DMS153 treated with DMSO at 0.1 percent for 48 hours (cell line): ENCODE measurements around the gene PTGDR2.
"Not testable (repeated sequence)": the region's sequence is repeated elsewhere in the genome, so short reads cannot be mapped to it uniquely, and the experiment has no call there.

Source experiments
- DNase-seq: peaks from one replicate; lab custom pipeline; 2025; ENCODE audit not compliant: unreplicated experiment; lab: John Stamatoyannopoulos, UW

Gene PTGDR2

DNA sequence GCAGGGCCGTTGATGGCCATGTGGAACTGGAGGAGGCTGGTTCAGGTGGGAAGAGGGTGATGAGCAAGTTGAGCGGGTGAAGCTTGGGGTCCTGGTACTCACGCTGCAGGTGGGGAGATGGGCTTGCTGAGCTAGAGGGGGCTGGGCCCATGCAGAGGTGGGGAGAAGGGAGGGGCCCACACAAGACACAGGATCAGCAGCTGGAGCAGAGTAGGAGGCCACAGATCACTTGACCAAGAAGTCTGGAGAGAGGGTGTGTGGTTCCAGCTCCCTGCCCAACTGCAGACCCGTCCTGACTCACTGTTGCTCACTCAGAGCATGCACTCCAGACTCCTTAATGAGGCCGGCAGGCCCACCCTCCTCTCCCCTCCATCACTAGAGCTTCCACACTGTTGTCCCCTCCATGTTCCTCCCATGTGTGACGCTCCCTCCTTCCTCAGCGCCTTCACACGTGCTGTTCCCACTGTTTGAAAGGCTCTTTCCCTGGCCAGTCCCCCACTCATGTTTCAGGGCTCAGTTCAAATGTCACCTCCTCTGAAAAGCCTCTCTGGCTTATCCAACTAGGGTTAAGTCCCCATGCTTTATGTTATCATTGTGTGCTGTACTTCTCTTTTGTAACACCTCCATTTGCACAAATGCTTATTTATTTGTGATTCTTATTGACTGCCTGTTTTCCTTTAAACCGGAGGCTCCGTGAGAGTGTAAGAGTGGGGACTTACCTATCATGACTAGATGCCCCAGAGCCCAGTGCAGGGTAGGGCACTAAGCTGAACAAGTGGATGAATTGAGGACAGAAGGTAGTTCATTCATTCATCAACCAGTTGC, 11.5 kb downstream of the PTGDR2 start:
- DNase-seq: no peak

DNA sequence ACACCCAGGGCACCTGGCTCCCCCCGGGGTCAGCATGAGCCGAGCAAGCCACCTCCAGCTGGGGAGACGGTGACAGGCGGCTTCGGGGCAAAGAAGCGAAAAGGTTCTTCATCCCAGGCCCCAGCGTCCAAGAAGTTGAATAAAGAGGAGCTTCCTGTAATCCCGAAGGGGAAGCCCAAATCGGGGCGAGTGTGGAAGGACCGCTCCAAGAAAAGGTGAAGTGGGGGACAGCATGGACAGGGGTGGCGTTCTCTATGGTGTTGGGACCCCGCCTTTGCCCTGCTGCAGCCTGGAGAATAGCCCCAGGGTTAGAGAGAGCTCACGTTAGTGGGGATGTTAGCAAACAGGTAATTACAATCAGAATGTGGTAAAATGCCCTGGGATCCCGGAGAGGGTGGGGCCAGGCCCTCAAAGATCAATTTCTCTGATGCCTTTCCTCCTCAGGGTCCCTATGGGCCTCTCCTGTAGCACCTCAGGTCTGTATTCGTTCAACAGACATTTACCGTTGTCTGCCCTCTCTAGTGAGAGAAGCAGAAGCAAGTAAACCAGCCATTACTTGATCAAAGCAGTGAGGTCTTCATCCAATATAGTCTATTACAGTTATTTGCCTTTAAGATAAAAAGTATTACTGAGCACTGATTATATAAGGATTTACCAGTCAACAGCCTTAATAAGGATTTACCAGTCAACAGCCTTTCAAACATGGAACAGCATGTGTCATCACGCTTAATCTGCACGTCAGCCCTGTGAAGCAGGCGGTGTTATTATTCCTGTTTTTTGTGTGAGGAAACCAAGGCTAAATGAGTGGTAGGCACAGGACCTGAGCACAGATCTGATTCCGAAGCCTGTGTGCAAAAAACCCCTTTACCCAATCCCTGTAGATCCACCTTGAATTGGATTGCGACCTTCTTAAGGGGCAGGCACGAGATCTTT, 12.8 kb downstream of the PTGDR2 start:
- DNase-seq: no peak

DNA sequence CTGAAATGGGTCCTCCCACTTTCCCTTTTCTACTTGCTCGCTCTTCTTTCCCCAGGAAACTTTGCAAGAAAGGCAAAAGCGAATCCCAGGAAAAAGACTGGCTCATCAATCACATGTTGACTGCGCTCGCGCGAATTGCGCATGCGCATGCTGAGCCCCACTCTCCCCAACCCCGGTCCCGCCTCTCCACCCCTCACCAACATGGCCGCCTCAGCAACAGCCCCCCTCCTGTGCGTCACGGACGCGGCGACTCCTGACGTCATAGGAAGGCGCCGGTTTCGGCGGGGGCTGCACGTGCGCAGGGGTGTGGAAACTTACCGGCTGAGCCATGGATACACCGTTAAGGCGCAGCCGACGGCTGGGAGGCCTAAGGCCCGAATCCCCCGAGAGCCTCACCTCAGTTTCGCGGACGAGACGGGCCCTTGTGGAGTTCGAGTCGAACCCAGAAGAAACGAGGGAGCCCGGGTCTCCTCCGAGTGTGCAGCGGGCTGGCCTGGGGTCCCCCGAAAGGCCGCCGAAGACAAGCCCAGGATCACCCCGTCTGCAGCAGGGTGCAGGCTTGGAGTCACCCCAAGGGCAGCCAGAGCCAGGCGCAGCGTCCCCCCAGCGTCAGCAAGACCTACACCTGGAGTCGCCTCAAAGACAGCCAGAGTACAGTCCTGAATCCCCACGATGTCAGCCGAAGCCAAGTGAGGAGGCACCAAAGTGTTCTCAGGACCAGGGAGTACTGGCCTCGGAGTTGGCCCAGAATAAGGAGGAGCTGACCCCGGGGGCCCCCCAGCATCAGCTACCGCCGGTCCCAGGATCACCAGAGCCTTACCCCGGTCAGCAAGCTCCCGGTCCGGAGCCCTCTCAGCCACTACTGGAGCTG, 13.7 kb downstream of the PTGDR2 start, which contains the start of gene CCDC86:
TSS of gene CCDC86 (plus strand) at position 317 of the 871 bp plus-strand sequence. CDS start at position 329, 12 bp downstream.
- DNase-seq: peak; percentile 79

DNA sequence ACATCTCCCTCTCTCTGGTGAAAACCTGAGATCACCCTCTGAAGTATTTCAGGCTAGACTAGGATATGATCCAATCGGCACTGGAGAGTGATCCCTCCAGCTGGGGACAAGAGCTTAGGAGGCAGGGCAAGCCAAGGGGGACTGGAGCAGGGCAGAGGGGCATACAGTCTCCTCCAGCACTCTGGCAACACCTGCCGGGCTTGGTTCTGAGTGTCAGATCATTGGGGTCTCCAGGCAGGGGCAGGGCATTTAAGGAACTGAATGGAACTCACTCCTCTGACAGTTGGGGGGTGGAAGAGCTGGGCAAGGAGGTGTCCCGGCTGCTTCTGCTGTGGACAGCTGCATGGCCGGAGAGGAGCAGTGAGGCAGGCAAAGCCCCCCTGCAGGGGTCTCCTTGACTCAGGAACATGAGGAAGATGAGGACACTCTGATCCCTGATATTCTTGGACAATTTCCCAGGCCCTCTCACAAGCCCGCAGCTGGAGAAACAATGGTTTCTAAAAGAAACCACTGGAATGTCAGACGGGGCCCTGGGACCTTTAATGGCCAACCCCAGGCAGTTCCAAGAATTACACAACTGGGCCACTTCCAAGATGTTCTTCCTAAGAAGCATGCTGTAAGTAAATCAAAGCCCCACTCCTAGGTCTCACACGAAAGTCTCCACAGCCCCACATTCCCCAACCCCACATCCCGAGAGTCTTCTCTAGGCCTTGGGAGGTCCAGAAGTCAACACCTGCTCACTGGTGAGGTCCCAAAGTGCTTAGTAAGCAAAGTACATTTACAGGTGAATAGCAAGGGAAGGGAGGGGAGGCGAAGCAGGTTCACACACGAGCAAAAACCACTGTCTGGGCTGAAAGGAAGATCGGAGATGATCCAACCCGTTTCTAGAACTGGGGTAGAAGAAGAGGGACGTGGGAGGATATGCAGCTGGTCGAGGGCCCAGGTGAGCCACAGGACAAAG, 15.0 kb downstream of the PTGDR2 start:
- no peak for DNase-seq

DNA sequence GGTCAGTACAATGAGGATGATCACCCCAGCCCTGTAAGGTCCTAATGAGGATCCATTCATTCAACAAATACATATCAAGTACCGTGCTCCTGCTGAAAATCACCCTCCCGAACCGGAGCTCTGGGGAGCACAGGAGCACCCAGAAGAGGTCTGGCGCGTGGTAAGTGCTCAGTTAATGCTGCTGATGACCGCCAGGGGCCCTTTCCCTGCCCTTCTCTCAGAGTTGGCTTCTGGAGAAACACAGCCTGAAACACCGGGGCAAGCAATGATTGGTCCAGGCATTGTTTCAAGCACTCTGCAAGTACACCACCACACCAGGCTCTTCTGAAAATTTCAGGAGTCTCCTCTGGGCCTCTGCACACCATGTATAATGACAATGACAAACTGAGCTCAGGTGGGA, 17.6 kb downstream of the PTGDR2 start:
- DNase-seq: no peak

DNA sequence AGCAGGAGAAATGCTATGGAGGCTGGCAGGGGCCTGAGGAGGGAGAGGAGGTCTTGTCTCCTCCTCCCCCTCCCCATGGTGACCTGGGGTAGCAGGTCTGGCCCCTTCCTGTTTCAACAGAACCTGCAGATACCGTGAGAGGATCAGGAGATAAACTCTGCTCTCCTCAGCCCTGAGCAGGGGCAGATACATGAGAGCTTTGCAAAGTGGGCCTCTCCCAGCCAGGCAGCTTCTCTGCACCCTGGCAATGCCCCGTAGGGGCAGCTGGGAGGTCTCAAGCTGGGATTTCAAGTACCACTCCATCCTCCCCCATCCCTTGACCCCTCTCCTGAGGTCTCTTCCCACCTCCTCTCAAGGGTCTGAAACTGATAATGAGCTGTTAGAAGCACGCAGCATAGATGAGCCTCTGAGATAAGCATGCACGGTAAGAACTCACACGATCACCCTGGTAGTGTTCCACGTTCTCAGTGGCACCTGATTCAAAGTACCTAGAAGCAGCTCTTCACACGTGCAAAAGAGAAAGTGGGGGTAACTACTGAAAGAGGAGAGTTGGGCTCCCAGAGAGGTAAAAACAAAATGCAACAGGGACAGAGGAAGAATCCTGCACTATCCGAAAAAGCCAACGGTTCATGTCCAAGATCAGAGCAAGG, 18.8 kb downstream of the PTGDR2 start:
- DNase-seq: no peak

DNA sequence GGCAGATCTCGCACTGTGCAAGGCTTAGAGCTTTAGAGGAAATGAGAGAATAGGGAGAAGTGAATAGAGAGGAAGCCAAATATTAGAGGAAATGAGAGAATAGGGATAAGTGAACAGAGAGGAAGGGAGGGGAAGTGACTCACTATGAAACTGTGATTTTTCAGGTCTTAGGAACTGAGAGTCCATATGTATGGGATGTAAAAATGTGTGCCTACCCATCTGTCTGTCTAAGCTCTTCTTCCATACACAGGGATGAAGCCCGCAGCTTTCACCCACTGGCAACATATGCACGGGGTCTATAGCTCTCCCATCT, 20.3 kb downstream of the PTGDR2 start:
- DNase-seq: no peak

DNA sequence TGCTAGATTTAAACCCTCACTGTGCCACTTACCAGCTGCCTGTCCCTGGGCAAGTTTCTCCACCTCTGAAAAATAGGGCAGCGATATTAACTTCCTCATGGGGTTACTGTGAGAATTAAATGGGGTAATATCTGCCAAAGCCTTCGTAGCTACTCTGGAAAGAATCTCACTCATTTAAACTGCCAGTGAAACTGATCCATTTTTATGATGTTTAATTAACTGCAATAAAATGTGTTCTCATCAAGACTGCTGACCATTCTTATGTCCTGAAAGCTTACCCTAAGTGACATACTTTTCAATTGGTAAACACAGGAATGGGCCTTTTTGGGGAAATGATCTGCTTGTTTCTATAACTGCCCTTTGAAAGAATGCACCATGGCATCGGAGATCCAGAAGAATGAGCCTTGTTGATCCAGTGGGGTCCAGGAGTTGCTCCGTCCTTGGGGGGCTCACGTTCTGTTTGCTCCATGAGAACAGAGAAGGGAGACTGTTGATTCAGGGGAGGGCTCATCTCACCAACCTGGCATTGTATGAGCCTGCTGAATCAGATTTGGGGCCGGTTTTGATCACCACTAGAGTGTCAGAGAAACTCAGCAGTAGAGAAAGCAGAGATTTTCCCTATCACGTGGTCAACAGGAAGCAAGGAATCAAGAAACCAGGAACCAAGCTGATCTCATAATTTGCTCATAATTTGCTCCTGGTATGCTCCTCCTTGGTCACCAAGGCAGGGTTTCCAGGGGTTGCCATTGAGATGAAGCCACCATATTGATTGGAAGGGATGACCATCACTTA, 20.8 kb downstream of the PTGDR2 start:
- no peak for DNase-seq

DNA sequence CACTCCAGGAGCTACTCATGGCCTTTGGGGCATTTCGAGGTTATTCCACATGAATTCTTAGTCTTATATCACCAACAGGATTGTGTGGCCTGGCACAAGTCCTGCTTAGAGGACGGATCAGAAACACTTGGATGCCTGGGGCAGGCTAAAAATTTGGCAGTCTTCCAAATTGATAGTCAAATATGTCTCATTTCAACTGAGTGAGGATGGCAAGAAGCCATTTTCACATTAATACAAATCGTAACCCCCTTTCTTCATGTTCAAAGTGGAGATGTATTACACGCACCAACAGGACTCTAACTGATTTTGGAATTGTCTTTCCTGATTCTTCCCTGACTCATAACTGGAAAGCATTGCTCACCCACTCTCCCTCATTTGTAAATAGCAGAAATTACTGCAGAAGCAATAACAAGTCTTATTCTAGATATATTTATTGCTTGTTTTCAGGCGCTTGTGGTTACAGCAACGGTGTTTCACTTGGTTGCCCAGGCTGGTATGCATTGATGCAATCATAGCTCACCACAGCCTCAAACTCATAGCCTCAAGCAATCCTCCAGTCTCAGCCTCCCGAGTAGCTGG, 24.2 kb downstream of the PTGDR2 start:
- DNase-seq: no peak

DNA sequence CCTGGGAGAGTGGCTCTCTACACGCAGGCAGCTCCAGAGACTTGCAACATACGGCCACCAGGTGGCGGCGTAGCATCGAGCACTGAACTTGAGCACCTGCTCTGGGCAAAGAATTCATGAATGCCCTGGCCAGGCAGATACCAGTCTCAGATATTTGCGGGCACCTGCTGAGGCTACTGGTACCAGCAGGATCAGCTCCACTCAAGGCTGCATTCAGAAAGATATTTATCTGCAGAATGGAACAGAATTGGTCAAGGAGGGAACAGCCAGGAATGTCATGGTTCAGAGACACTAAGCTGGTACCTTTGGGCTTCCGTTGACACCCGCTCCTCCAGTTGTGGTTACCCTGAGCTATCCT, 24.6 kb downstream of the PTGDR2 start:
- DNase-seq: peak; percentile 87

DNA sequence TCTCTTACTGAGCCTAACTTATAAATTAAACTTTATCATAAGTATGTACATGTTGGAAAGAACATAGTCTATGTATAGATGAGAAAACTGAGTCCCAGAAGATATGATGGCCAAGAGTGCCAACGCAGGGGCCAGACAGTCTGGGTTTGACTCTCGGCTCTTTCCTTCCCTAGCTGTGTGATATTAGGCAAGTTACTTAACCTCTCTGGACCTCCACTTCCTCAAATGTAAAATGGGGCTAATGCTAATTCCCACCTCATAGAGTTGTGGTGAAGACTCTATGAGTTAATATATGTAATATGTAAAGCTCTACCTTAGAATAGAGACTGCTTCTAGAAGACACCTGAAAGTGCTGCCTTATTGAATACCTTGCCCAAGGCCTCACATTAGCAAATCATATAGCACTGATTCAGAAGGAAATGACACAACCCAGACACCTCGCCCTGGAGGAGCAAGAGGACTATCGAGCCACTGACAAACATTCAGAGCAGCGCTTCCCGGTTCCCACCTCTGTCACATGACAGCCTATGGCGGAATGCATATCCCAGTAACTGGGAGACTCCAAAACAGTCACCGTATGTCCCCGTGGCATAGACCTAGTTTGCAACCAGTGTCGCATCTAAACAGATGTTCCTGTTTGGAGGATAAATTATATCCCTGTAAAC, 25.1 kb downstream of the PTGDR2 start:
- no peak for DNase-seq

DNA sequence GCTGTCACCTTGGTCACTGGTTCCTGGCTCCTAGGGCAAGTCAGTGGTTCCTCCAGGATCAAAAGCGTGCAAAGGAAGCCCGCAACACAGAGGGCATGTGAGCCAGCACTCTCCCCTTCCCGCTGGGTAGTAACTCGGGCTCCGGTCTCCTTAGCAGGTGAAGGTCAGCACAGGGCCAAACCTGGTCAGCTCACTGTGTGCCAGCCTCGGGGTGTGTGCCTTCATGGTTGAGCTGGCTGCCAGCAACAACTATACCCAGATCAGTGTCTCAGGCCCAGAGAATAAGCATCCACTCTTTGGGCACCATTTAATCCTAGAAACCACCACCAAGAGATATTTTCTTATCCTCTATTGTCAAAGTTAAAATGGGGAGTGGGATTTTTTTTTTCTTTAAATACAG, 30.0 kb downstream of the PTGDR2 start:
- DNase-seq: no peak

DNA sequence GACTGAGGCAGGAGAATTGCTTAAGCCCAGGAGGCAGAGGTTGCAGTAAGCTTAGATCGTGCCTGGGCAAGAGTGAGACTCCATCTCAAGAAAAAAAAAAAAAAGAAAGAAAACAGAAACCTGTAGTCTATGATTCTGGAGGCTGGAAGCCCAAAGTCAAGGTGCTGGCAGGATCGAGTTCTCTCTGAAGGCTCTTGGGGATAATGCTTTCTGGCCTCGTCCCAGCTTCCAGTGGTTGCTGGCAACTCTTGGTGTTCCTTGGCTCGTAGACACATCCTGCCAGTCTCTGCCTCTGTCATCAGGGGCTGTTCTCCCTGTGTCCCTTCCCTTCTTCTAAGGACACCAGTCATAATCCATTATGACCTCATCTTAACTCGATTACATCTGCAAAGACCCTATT, 30.6 kb downstream of the PTGDR2 start:
- no peak for DNase-seq

DNA sequence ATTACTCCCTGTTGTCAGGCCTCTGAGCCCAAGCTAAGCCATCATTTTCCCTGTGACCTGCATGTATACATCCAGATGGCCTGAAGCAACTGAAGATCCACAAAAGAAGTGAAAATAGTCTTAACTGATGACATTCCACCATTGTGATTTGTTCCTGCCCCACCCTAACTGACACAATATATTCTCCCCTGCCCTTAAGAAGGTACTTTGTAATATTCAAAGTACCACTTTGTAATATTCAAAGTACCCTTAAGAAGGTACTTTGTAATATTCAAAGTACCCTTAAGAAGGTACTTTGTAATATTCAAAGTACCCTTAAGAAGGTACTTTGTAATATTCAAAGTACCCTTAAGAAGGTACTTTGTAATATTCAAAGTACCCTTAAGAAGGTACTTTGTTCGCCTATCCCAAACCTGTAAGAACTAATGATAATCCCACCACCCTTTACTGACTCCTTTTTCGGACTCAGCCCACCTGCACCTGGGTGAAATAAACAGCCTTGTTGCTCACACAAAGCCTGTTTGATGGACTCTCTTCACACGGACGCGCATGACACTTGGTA, 31.9 kb downstream of the PTGDR2 start:
- DNase-seq: not testable (repeated sequence)

DNA sequence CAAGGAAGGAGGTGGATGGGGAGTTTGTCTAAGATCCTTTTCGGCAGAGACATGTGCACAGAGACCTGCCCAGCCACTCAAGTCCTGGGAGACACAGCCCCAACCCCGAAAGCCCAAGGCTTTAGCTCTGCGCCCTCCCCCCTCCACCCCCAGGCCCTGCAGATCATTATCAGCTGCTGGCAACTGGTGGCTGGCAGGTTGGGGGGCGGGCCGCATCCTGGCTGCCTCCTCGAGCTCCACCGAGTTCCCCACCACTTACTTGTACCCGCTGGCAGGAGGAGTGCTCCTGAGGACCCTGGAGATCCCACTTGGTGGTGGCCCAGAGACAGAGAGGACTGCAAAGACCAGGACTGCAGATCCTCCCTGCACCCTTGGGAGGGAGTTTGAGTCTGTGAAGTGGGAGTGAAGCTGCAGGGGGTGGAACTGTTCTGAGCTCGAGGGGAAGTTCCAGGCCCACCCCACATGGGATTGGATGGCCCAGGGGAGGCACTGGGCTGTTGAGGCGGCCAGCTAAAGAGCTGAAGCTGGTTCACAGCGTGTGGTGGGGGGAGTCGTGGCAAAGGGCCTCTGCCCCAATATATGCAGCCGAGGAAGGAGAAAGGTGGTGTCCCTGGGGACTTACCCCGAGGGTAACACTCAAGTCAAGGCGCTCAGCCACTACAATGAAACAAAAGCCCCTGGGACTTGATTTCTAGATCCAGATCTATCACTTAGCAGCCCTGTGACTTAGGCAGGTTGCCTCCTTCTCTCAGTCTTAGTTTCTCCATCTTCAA, 33.7 kb downstream of the PTGDR2 start:
- no peak for DNase-seq

DNA sequence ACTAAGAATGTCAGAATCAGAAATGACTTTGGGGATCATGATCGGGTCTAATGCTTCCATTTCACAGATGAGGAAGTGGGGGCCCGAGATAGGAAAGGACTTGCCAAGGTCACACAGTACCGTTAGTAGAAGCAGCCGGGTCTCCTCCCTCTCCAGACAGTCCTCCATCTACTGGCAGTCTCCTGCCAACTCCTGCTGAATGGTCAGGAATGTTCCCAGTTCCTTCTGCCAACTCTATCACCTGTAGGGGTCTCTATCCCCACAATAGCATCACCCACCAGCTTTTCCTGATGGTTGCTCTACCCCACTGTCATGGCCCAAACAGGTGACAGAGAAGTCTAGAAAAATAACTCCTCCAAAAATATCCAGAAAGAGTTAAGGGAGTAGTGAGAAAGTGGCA, 37.7 kb downstream of the PTGDR2 start:
- DNase-seq: no peak
